Stimulated activated CD4-positive, alpha-beta T cell treated with anti-CD3 and anti-CD28 coated beads, TNF-alpha, amount 100 ng/mL, for 48 hours (primary cell): Measurements from ENCODE around the gene SORCS2.

Experiments
- DNase-seq, 3 donors: peaks; one replicate each; pipeline ENCODE4 v3.0.0-alpha.2; 2020; ENCODE audit warnings: low read depth in 3 of 3

SORCS2 gene

GRCh38 chr4:7412554-7412912 is 220.2 kb downstream of the SORCS2 start:
- no peak for DNase-seq

- no peak for DNase-seq
Measured at GRCh38 chr4:7414046-7414445, 221.7 kb downstream of the SORCS2 start.

GRCh38 chr4:7414736-7415510 is 222.6 kb downstream of the SORCS2 start:
- DNase-seq = no peak

GRCh38 chr4:7415927-7416686 is 223.8 kb downstream of the SORCS2 start:
- no peak for DNase-seq

- no peak for DNase-seq
Measured at GRCh38 chr4:7416745-7417432, 224.6 kb downstream of the SORCS2 start.

GRCh38 chr4:7417639-7418038 is 225.3 kb downstream of the SORCS2 start:
- DNase-seq = no peak

GRCh38 chr4:7418131-7418943 is 226.0 kb downstream of the SORCS2 start:
- no peak for DNase-seq

GRCh38 chr4:7419961-7420660 is 227.8 kb downstream of the SORCS2 start:
- DNase-seq = no peak

- DNase-seq = no peak
Measured at GRCh38 chr4:7420661-7421040, 228.3 kb downstream of the SORCS2 start.

- DNase-seq = no peak
Measured at GRCh38 chr4:7421356-7422150, 229.2 kb downstream of the SORCS2 start.

GRCh38 chr4:7422151-7422897 is 230.0 kb downstream of the SORCS2 start:
- DNase-seq = no peak

- DNase-seq = no peak
Measured at GRCh38 chr4:7422898-7423180, 230.5 kb downstream of the SORCS2 start.

- DNase-seq = no peak
Measured at GRCh38 chr4:7423391-7423790, 231.1 kb downstream of the SORCS2 start.

GRCh38 chr4:7423801-7424552 is 231.6 kb downstream of the SORCS2 start:
- no peak for DNase-seq

- no peak for DNase-seq
Measured at GRCh38 chr4:7424553-7425111, 232.3 kb downstream of the SORCS2 start.

- DNase-seq = no peak
Measured at GRCh38 chr4:7425124-7425523, 232.8 kb downstream of the SORCS2 start.

- DNase-seq = no peak
Measured at GRCh38 chr4:7425591-7426468, 233.5 kb downstream of the SORCS2 start.
